Lower lobe of right lung (tissue), 2 donors: ENCODE measurements around the gene ZNF846. TPM values are rescaled to one million over a fixed set of nuclear protein-coding genes. Genes with fewer than 3 reads are reported as not detected.
"Not testable (repeated sequence)": the region's sequence is repeated elsewhere in the genome, so short reads cannot be mapped to it uniquely, and the experiment has no call there.

Experiments
- ATAC-seq, 2 donors: fragments of 200-7000 bp; cut with Tn5 transposase; one replicate each; pipeline ENCODE4 v1.9.1; 2020 to 2022; ENCODE audit warnings: mild to moderate bottlenecking in 2 of 2, moderate library complexity in 2 of 2
- DNase-seq: peaks from one replicate; pipeline ENCODE4 v3.0.0-alpha.2; 2020
- H3K27ac ChIP-seq: fragments of 200-600 bp; one replicate; pipeline ENCODE4 v1.8.0; 2022
- H3K27me3 ChIP-seq: fragments of 200-600 bp; one replicate; pipeline ENCODE4 v1.8.0; 2022; ENCODE audit warnings: low read depth
- H3K36me3 ChIP-seq: fragments of 200-600 bp; one replicate; pipeline ENCODE4 v1.8.0; 2022; ENCODE audit warnings: mild to moderate bottlenecking
- H3K4me1 ChIP-seq: fragments of 200-600 bp; one replicate; pipeline ENCODE4 v1.8.0; 2022
- H3K4me3 ChIP-seq: fragments of 200-600 bp; one replicate; pipeline ENCODE4 v1.8.0; 2022; ENCODE audit warnings: mild to moderate bottlenecking
- H3K9me3 ChIP-seq: fragments of 200-600 bp; one replicate; pipeline ENCODE4 v1.8.0; 2022
- intact Hi-C: fragments of 100-400 bp; cut with DNase I; formaldehyde crosslinking; loops from one replicate; pipeline ENCODE4 v1.11.0; 2022
- total RNA-seq: library from RNA; stranded (reverse); fragmentation: NEBNext Ultra II Directional; extraction: Animal tissue kit (Norgen Biotek cat#: 25700); gene quantifications from one replicate; pipeline ENCODE4 v1.2.1, GENCODE V29; 2021
- TF ChIP-seq, protein P1 (sequence below): fragments of 200-600 bp; IDR thresholded peaks from one replicate; pipeline ENCODE4 v1.8.0; 2022; ENCODE audit warnings: antibody characterized with exemption, mild to moderate bottlenecking
- donor health status: DM: no; HTN: yes; CAD: no; lungs with severe emphysema.

ZNF846 gene
- total RNA-seq, 1 donor from 2014 or later: 14.7 TPM

DNA sequence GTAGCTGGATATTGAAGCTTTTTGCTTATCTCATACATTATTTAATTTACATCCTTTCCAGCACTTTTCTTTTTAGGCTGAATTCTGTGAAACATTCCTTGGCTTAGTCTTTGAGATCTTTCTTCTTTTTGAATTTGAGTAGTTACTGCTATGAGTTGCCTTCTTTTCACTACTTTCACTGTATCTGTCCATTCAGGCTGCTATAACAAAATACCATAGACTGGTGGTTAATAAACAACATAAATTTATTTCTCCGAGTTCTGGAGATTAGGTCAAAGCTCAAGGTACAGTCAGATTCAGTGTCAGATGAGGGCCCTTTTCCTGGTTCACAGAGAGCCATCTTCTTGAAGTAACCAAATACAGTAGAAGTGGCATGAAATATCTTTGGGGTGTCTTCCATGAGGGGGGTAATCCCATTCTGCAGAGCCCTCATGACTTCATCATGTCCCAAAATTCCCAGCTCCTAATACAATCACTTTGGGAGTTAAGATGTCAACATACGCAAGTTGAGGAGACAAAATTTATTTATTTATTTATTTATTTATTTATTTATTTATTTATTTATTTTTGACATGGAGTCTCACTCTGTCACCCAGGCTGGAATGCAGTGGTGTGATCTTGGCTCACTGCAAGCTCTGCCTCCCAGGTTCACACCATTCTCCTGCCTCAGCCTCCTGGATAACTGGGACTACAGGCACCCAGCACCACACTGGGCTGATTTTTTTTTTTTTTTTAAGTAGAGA is 15.7 kb downstream of the ZNF846 start:
- Histone ChIP-seq H3K27me3 (no peaks in the 10 kb centered on the region), H3K4me1 (no peaks in the 10 kb centered on the region), H3K36me3 (peaks cover 7% of the 10 kb centered on the region), H3K27ac (no peak overlapping the region), H3K4me3 (no peak overlapping the region), H3K9me3 (peaks cover 33% of the 10 kb centered on the region)
- TF ChIP-seq, protein P1, sequence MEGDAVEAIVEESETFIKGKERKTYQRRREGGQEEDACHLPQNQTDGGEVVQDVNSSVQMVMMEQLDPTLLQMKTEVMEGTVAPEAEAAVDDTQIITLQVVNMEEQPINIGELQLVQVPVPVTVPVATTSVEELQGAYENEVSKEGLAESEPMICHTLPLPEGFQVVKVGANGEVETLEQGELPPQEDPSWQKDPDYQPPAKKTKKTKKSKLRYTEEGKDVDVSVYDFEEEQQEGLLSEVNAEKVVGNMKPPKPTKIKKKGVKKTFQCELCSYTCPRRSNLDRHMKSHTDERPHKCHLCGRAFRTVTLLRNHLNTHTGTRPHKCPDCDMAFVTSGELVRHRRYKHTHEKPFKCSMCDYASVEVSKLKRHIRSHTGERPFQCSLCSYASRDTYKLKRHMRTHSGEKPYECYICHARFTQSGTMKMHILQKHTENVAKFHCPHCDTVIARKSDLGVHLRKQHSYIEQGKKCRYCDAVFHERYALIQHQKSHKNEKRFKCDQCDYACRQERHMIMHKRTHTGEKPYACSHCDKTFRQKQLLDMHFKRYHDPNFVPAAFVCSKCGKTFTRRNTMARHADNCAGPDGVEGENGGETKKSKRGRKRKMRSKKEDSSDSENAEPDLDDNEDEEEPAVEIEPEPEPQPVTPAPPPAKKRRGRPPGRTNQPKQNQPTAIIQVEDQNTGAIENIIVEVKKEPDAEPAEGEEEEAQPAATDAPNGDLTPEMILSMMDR: no peak
- no peak for DNase-seq
- ATAC-seq: no peak
- intact Hi-C loops: no loop called here

DNA sequence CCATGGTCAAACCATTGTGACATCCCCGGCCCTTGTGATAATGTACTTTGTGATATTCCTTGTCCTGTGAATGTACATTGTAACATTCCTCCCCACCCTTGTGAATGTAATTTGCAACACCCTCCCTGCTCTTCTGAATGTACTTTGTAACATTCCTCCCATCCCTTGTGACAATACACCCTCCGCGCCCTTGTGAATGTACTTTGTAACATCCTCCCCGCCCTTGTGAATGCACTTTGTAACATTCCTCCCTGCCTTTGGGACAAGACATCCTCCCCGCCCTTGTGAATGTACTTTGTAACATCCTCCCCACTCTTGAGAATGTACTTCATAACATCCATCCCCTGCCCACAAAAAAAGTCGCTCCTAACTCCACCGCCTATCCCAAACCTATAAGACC is 17.1 kb downstream of the ZNF846 start:
- ATAC-seq: no peak
- intact Hi-C loops: no loop called here
- peaks cover 19% of the 10 kb centered on the region for H3K9me3 ChIP-seq

DNA sequence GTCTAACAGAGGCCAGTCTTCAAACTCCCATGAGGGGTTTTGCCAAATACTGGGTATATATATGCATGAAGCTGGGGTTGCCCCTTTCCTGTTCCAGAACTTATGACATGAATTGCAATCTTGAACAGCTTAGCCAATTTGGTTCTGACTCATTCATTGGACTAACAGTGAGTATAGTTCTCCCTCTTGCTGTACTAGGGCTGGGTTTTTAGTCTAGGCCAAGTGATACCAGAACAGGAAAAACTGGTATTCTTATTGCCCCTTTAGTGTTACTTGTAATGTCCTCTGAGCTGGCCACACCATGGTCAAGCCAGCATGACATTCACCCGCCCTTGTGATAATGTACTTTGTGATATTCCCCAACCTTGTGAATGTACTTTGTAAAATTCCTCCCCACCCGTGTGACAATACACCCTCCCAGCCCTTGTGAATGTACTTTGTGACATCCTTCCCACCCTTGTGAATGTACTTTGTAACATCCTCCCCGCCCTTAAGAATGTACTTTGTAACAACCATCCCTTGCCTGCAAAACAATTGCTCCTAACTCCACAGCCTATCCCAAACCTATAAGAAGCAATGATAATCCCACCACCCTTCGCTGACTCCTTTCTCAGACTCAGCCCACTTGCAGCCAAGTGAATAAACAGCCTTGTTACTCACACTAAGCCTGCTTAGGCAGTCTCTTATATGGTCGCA is 26.9 kb downstream of the ZNF846 start:
- no peaks in the 10 kb centered on the region for H3K36me3 ChIP-seq
- H3K27ac ChIP-seq: no peak overlapping the region
- no peaks in the 10 kb centered on the region for H3K9me3 ChIP-seq
- no peak for DNase-seq
- no peak overlapping the region for H3K4me3 ChIP-seq
- ATAC-seq: peak in 1 of 2 donors; percentile 30
- intact Hi-C loops: no loop called here
- TF ChIP-seq, protein P1: no peak
- no peaks in the 10 kb centered on the region for H3K27me3 ChIP-seq
- no peaks in the 10 kb centered on the region for H3K4me1 ChIP-seq

More for the DNA sequence above, 17.1 kb downstream of the ZNF846 start:
- TF ChIP-seq, protein P1: no peak
- H3K27me3 ChIP-seq: no peaks in the 10 kb centered on the region
- no peak overlapping the region for H3K4me3 ChIP-seq
- H3K4me1 ChIP-seq: no peaks in the 10 kb centered on the region
- no peak overlapping the region for H3K27ac ChIP-seq
- H3K36me3 ChIP-seq: no peaks in the 10 kb centered on the region
- no peak for DNase-seq

DNA sequence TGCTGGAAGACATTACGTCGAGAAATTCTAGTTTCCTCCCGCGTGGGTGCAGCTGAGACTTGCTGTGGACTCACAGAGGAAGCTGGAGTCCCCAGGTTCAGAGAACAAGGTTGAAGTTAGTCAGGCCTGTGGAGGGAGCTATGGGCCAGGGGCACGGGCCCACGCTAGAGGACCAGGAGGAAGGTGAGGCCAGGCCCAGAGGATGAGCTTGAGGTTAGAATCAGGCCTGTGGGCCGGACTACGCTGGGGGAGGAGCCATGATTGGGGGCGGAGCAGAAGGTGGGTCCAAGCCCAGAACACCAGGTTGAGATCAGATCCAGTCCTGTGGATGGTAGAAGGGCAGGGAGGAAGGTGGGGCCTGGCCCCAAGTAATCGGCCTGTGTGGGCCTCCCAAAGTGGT is 32.6 kb downstream of the ZNF846 start:
- H3K4me1 ChIP-seq: no peaks in the 10 kb centered on the region
- intact Hi-C loops: no loop called here
- H3K27ac ChIP-seq: no peak overlapping the region
- no peak overlapping the region for H3K4me3 ChIP-seq
- DNase-seq (no peak), ATAC-seq (no peak)
- no peaks in the 10 kb centered on the region for H3K36me3 ChIP-seq
- H3K9me3 ChIP-seq: no peaks in the 10 kb centered on the region
- TF ChIP-seq, protein P1: no peak
- no peaks in the 10 kb centered on the region for H3K27me3 ChIP-seq

DNA sequence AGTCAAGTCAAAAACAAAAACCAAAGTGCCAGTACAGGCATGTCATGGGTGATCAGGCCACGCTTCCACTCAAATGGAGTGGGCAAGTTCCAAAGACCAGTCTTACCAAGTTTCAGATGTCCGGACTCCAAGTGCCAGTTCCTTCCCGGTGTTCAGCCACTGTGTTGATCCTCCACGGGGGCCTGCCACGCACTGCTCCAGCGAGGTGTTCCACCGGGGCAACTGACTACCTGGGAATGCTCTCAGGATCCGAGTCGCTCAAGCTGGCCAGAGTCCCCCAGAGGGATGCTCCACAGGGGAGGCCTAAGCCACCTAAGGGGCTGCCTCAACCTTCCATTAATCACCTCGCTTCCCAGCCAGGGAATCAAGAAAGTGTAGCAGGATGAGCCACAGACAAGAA is 38.5 kb downstream of the ZNF846 start:
- intact Hi-C loops, H3K36me3 ChIP-seq, H3K9me3 ChIP-seq, H3K27me3 ChIP-seq, H3K4me1 ChIP-seq, DNase-seq, H3K27ac ChIP-seq, ATAC-seq, H3K4me3 ChIP-seq: not testable (repeated sequence)

DNA sequence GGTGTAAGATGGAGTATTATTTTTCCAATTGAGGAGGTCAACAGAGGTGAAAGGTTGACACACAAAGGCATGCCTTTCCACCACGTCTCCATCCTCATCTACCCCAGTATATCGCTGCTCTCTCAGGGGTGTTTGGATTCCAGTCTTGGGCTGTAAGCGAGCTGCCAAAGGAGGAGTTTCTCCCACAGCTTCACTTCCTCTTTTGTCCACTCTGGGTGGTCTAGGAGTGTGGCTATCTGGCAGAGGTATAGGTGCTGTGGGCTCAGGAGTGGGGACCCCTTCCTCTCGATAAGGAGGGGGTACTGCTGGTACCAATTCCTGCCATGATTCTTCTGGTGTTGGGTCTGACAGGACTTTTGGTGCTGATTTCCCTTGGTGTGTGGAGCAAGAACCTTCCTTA is 39.4 kb downstream of the ZNF846 start:
- TF ChIP-seq, protein P1: no peak
- Histone ChIP-seq H3K4me1 (no peaks in the 10 kb centered on the region), H3K27me3 (no peaks in the 10 kb centered on the region), H3K27ac (no peak overlapping the region), H3K36me3 (no peaks in the 10 kb centered on the region), H3K4me3 (no peak overlapping the region), H3K9me3 (no peaks in the 10 kb centered on the region)
- DNase-seq (no peak), ATAC-seq (no peak)
- intact Hi-C loops: no loop called here
